CD14-positive monocyte (primary cell): ENCODE measurements around the gene CKS1B. TPM values are rescaled to one million over a fixed set of nuclear protein-coding genes. Genes with fewer than 3 reads are reported as not detected.

Source experiments
- DNase-seq, 3 donors: peaks; one replicate each; pipeline ENCODE4 v3.0.0-alpha.2; 2011 to 2022
- H2AFZ ChIP-seq: 2 replicates; pipeline ENCODE4 v1.6.0; 2012; ENCODE audit warnings: mild to moderate bottlenecking, low read depth, low read length, inconsistent platforms; ENCODE audit not compliant: insufficient read depth, poor library complexity, severe bottlenecking
- H3K27ac ChIP-seq, 2 donors: 1 replicate in 1 of 2; 2 replicates in 1 of 2; pipeline ENCODE4 v1.5.1; 2012 to 2013; ENCODE audit warnings: low read length in 2 of 2, control low read depth in 1 of 2, inconsistent platforms in 1 of 2, low read depth in 1 of 2, mild to moderate bottlenecking in 1 of 2
- H3K27me3 ChIP-seq, 2 donors: one replicate each; pipeline versions ENCODE4 v1.6.0 to v1.6.1; 2011 to 2013; ENCODE audit warnings: low read length in 2 of 2; ENCODE audit not compliant: control insufficient read depth in 2 of 2, insufficient read depth in 2 of 2
- H3K36me3 ChIP-seq, 2 donors: replicated peaks in 1 of 2; 1 replicate in 1 of 2; 2 replicates in 1 of 2; pipeline versions ENCODE4 v1.5.1 to v1.6.1; 2012 to 2013; ENCODE audit warnings: low read length in 2 of 2, control low read depth in 1 of 2, inconsistent platforms in 1 of 2, mild to moderate bottlenecking in 1 of 2; ENCODE audit not compliant: insufficient read depth in 2 of 2, control insufficient read depth in 1 of 2
- H3K4me1 ChIP-seq, 2 donors: 1 replicate in 1 of 2; 2 replicates in 1 of 2; pipeline versions ENCODE4 v1.5.1 to v1.6.1; 2012 to 2013; ENCODE audit warnings: low read length in 2 of 2, control low read depth in 1 of 2, inconsistent platforms in 1 of 2, mild to moderate bottlenecking in 1 of 2, moderate library complexity in 1 of 2; ENCODE audit not compliant: insufficient read depth in 2 of 2, control insufficient read depth in 1 of 2
- H3K4me2 ChIP-seq: replicated peaks from 2 replicates; pipeline ENCODE3; 2012; ENCODE audit warnings: low read length, moderate library complexity, mild to moderate bottlenecking; ENCODE audit not compliant: poor library complexity, severe bottlenecking; ENCODE audit errors: extremely low read depth
- H3K4me3 ChIP-seq, 3 experiments: fragments of 200-600 bp in 1 of 3; sonication (generic) in 1 of 3; replicated peaks in 1 of 3; 1 replicate in 2 of 3; 2 replicates in 1 of 3; pipeline ENCODE4 v1.5.1; 2011 to 2013; ENCODE audit warnings: low read length in 3 of 3, mild to moderate bottlenecking in 3 of 3, control low read depth in 2 of 3, low read depth in 2 of 3, inconsistent platforms in 1 of 3, moderate library complexity in 1 of 3
- H3K79me2 ChIP-seq: 2 replicates; pipeline ENCODE4 v1.6.0; 2012; ENCODE audit warnings: mild to moderate bottlenecking, control low read depth, inconsistent platforms, low read length, moderate library complexity; ENCODE audit not compliant: insufficient read depth
- H3K9ac ChIP-seq: 2 replicates; pipeline ENCODE4 v1.6.0; 2017; ENCODE audit warnings: low read length, mild to moderate bottlenecking; ENCODE audit not compliant: insufficient read depth, poor library complexity, severe bottlenecking
- H3K9me3 ChIP-seq, 2 donors: replicated peaks in 1 of 2; 1 replicate in 1 of 2; 2 replicates in 1 of 2; pipeline versions ENCODE4 v1.5.1 to v1.6.1; 2012 to 2013; ENCODE audit warnings: low read length in 2 of 2, control low read depth in 1 of 2; ENCODE audit not compliant: control insufficient read depth in 1 of 2, insufficient read depth in 1 of 2
- H4K20me1 ChIP-seq: 2 replicates; pipeline ENCODE4 v1.6.0; 2012; ENCODE audit warnings: mild to moderate bottlenecking, low read length, control low read depth, moderate library complexity; ENCODE audit not compliant: insufficient read depth
- H3K27ac Mint-ChIP-seq, 7 donors: one replicate each; pipeline ENCODE4 v1.8.0; 2020; ENCODE audit warnings: mild to moderate bottlenecking in 7 of 7, mixed read lengths in 7 of 7, moderate library complexity in 6 of 7, inconsistent platforms in 2 of 7
- H3K27me3 Mint-ChIP-seq, 3 donors: one replicate each; pipeline ENCODE4 v1.8.0; 2021 to 2022; ENCODE audit warnings: low read depth in 3 of 3, mild to moderate bottlenecking in 3 of 3, mixed read lengths in 3 of 3, moderate library complexity in 3 of 3, inconsistent platforms in 1 of 3
- H3K36me3 Mint-ChIP-seq, 2 donors: one replicate each; pipeline ENCODE4 v1.8.0; 2020; ENCODE audit warnings: mixed read lengths in 2 of 2, inconsistent platforms in 1 of 2, mild to moderate bottlenecking in 1 of 2
- H3K4me1 Mint-ChIP-seq: one replicate; pipeline ENCODE4 v1.8.0; 2020; ENCODE audit warnings: mild to moderate bottlenecking, mixed read lengths
- H3K4me3 Mint-ChIP-seq, 2 donors: one replicate each; pipeline ENCODE4 v1.8.0; 2020; ENCODE audit warnings: mild to moderate bottlenecking in 2 of 2, mixed read lengths in 2 of 2, moderate library complexity in 1 of 2
- H3K9me3 Mint-ChIP-seq, 7 donors: one replicate each; pipeline ENCODE4 v1.8.0; 2020 to 2022; ENCODE audit warnings: mixed read lengths in 7 of 7, mild to moderate bottlenecking in 6 of 7, moderate library complexity in 6 of 7, inconsistent platforms in 2 of 7
- CTCF ChIP-seq: fragments of 200-600 bp; IDR thresholded peaks from one replicate; pipeline ENCODE4 v1.8.0; 2022; ENCODE audit warnings: antibody characterized with exemption, mild to moderate bottlenecking
- WGBS: methylation state at CpG from one replicate; pipeline ENCODE4 v1.1.5; 2013; ENCODE audit warnings: missing lambda C conversion rate; ENCODE audit not compliant: insufficient coverage; 5-methylcytosine and 5-hydroxymethylcytosine counted together
- intact Hi-C, 2 donors: fragments of 100-400 bp; cut with micrococcal nuclease; formaldehyde crosslinking; loops; one replicate each; pipeline versions ENCODE4 v1.15.0 to v1.15.1; 2023
- polyA plus RNA-seq, 3 donors: library from polyadenylated mRNA; depleted of rRNA in 1 of 3; unstranded in 2 of 3; stranded (reverse) in 1 of 3; fragments of 300-500 nt in 2 of 3; fragments of >200 nt in 1 of 3; fragmentation: Illumina TruSeq in 2 of 3; gene quantifications; 1 replicate in 2 of 3; 2 replicates in 1 of 3; pipeline ENCODE4 v1.2.3, GENCODE V29; 2012 to 2021

CKS1B gene
- polyA plus RNA-seq, 3 donors = 9.4 to 22.6 (median 18.0) TPM

GRCh38 chr1:155017041-155017945 is 42.8 kb downstream of the CKS1B start:
- Histone ChIP-seq H2AFZ (no peak overlapping the region), H3K36me3 (peaks cover 46 to 48% of the 10 kb centered on the region in 2 donors), H3K27ac (peak overlapping the region; percentile 53 to 56), H3K79me2 (peaks cover 55% of the 10 kb centered on the region), H3K4me2 (peak overlapping the region; percentile 78), H3K4me1 (peaks cover 60 to 66% of the 10 kb centered on the region in 2 donors), H3K4me3 (peak overlapping the region; percentile 2 to 68 (median 23)), H3K27me3 (no peaks in the 10 kb centered on the region), H3K9me3 (no peaks in the 10 kb centered on the region), H4K20me1 (peaks cover 94% of the 10 kb centered on the region), H3K9ac (peak overlapping the region; percentile 43)
- peak overlapping the region; percentile 59 to 61 for H3K4me3 Mint-ChIP-seq
- TF ChIP-seq CTCF = peak; percentile 100
- H3K4me1 Mint-ChIP-seq = peaks cover 68% of the 10 kb centered on the region
- peak overlapping the region; percentile 18 to 87 (median 60) for H3K27ac Mint-ChIP-seq
- H3K9me3 Mint-ChIP-seq = peaks cover 0 to 2% (median 0%) of the 10 kb centered on the region in 7 donors
- intact Hi-C loops = loop anchor here (2.0 to 5.0 kb wide), 4 partner anchors 14 to 55 kb away; partner anchors contain the start of genes FLAD1 (in 1 of the 2), PYGO2 (in 1 of the 2) and ZBTB7B (in 1 of the 2)
- DNase-seq = peak; percentile 82 to 89 (median 87)
- peaks cover 0 to 5% (median 2%) of the 10 kb centered on the region in 3 donors for H3K27me3 Mint-ChIP-seq
- WGBS = 0% methylated on average over 32 of the region's 49 CpGs
- H3K36me3 Mint-ChIP-seq = peaks cover 43 to 64% of the 10 kb centered on the region in 2 donors

GRCh38 chr1:155017946-155018316 is 43.5 kb downstream of the CKS1B start:
- peak overlapping the region; percentile 78 for H3K4me2 ChIP-seq
- intact Hi-C loops = loop anchor here (2.0 to 5.0 kb wide), 4 partner anchors 15 to 56 kb away; partner anchors contain the start of genes FLAD1 (in 1 of the 2), PYGO2 (in 1 of the 2) and ZBTB7B (in 1 of the 2)
- no peaks in the 10 kb centered on the region for H3K27me3 ChIP-seq
- peak overlapping the region in 1 of 2 donors; percentile 27 for H3K27ac ChIP-seq
- H3K9ac ChIP-seq = no peak overlapping the region
- H3K4me1 ChIP-seq = peaks cover 59 to 66% of the 10 kb centered on the region in 2 donors
- H2AFZ ChIP-seq = no peak overlapping the region
- DNase-seq = no peak
- peaks cover 46 to 48% of the 10 kb centered on the region in 2 donors for H3K36me3 ChIP-seq
- Mint-ChIP-seq H3K36me3 (peaks cover 41 to 60% of the 10 kb centered on the region in 2 donors), H3K4me1 (peaks cover 67% of the 10 kb centered on the region), H3K4me3 (peak overlapping the region; percentile 35 to 61), H3K9me3 (peaks cover 0 to 2% (median 0%) of the 10 kb centered on the region in 7 donors), H3K27ac (peak overlapping the region in 6 of 7 donors; percentile 15 to 87 (median 58)), H3K27me3 (peaks cover 0 to 5% (median 2%) of the 10 kb centered on the region in 3 donors)
- WGBS = no CpG with 5 or more reads among the region's 6 CpGs
- TF ChIP-seq CTCF = no peak
- peaks cover 90% of the 10 kb centered on the region for H4K20me1 ChIP-seq
- H3K4me3 ChIP-seq = peak overlapping the region in 1 of 3 experiments; percentile 68
- peaks cover 49% of the 10 kb centered on the region for H3K79me2 ChIP-seq
- no peaks in the 10 kb centered on the region for H3K9me3 ChIP-seq
